GM19023 (cell line): ENCODE data around the gene SIK3.

ENCODE experiments used
- ATAC-seq: cut with Tn5 transposase; IDR thresholded peaks from one replicate; pipeline ENCODE4 v1.9.1; 2021; ENCODE audit warnings: mild to moderate bottlenecking, moderate library complexity; ENCODE audit not compliant: unreplicated experiment

Gene SIK3

GRCh38 chr11:116831790-116832349 is 266.4 kb downstream of the SIK3 start:
- ATAC-seq: no peak

GRCh38 chr11:116830184-116830912 is 267.9 kb downstream of the SIK3 start:
- no peak for ATAC-seq

- no peak for ATAC-seq
These were observed 268.6 kb downstream of the SIK3 start, which contains the start of gene APOC3 for GRCh38 chr11:116829525-116830183. TSS of gene APOC3 (plus strand) at chr11:116829907. CDS start at chr11:116830583, 676 bp downstream.

GRCh38 chr11:116828632-116829524 is 269.4 kb downstream of the SIK3 start:
- ATAC-seq: no peak

- ATAC-seq: no peak
These were observed 270.8 kb downstream of the SIK3 start for GRCh38 chr11:116827461-116827860.

GRCh38 chr11:116826751-116827431 is 271.3 kb downstream of the SIK3 start:
- ATAC-seq: no peak

- ATAC-seq: no peak
These were observed 272.1 kb downstream of the SIK3 start for GRCh38 chr11:116825854-116826750.

- ATAC-seq: no peak
These were observed 272.8 kb downstream of the SIK3 start for GRCh38 chr11:116825434-116825833.

GRCh38 chr11:116823031-116823843 is 275.0 kb downstream of the SIK3 start, which contains the start of gene APOA4:
TSS of gene APOA4 (minus strand) at chr11:116823304. CDS start at chr11:116823191, 113 bp downstream.
- ATAC-seq: no peak

GRCh38 chr11:116822575-116822974 is 275.7 kb downstream of the SIK3 start:
- ATAC-seq: no peak

GRCh38 chr11:116821050-116821918 is 276.9 kb downstream of the SIK3 start:
- no peak for ATAC-seq

GRCh38 chr11:116819049-116819448 is 279.2 kb downstream of the SIK3 start:
- no peak for ATAC-seq

- ATAC-seq: no peak
These were observed 283.7 kb downstream of the SIK3 start for GRCh38 chr11:116814502-116814901.

GRCh38 chr11:116813781-116814471 is 284.3 kb downstream of the SIK3 start:
- ATAC-seq: no peak

GRCh38 chr11:116813170-116813569 is 285.1 kb downstream of the SIK3 start:
- ATAC-seq: no peak

- no peak for ATAC-seq
These were observed 286.1 kb downstream of the SIK3 start for GRCh38 chr11:116812109-116812508.

GRCh38 chr11:116811194-116811593 is 287.0 kb downstream of the SIK3 start:
- no peak for ATAC-seq
